Right lobe of liver (tissue), 6 donors: ENCODE measurements around the gene ENO1. TPM values are rescaled to one million over a fixed set of nuclear protein-coding genes. Genes with fewer than 3 reads are reported as not detected.

Experiments
- ATAC-seq, 4 donors: fragments of 200-7000 bp; cut with Tn5 transposase; one replicate each; pipeline ENCODE4 v1.9.1; 2020; ENCODE audit warnings: mild to moderate bottlenecking in 4 of 4, moderate library complexity in 4 of 4
- DNase-seq, 3 donors: peaks; one replicate each; pipeline ENCODE4 v3.0.0-alpha.2; 2020
- H3K27ac ChIP-seq, 3 donors: fragments of 200-600 bp; one replicate each; pipeline ENCODE4 v1.8.0; 2022
- H3K27me3 ChIP-seq, 2 donors: fragments of 200-600 bp; one replicate each; pipeline ENCODE4 v1.8.0; 2022
- H3K36me3 ChIP-seq, 4 donors: fragments of 200-600 bp; sonication (generic) in 1 of 4; one replicate each; pipeline versions ENCODE4 v1.5.1 to v1.8.0; 2017 to 2022; ENCODE audit warnings: control low read depth in 1 of 4
- H3K4me1 ChIP-seq, 4 donors: fragments of 200-600 bp; sonication (generic) in 1 of 4; one replicate each; pipeline versions ENCODE4 v1.5.1 to v1.8.0; 2017 to 2022; ENCODE audit warnings: control low read depth in 1 of 4
- H3K4me3 ChIP-seq, 3 donors: fragments of 200-600 bp; one replicate each; pipeline ENCODE4 v1.8.0; 2022
- H3K9me3 ChIP-seq, 4 donors: fragments of 200-600 bp; sonication (generic) in 1 of 4; one replicate each; pipeline versions ENCODE4 v1.5.1 to v1.8.0; 2017 to 2022; ENCODE audit warnings: control low read depth in 1 of 4
- POLR2A ChIP-seq: fragments of 450-650 bp; IDR thresholded peaks from one replicate; pipeline ENCODE4 v1.6.1; 2017; ENCODE audit warnings: antibody characterized with exemption, mild to moderate bottlenecking
- WGBS: methylation state at CpG from one replicate; pipeline ENCODE4 v1.1.6; 2018; ENCODE audit warnings: low coverage, low lambda C conversion rate; ENCODE audit not compliant: insufficient coverage; ENCODE audit errors: missing lambda C conversion rate; 5-methylcytosine and 5-hydroxymethylcytosine counted together
- intact Hi-C, 2 donors: fragments of 100-400 bp; cut with DNase I; formaldehyde crosslinking; loops; one replicate each; pipeline versions ENCODE4 v1.11.2 to v1.14.1; 2022
- total RNA-seq, 6 experiments: library from RNA; depleted of rRNA in 2 of 6; stranded (reverse); fragments of >200 nt in 2 of 6; fragmentation: NEBNext Ultra II Directional in 3 of 6; extraction: Animal tissue kit (Norgen Biotek cat#: 25700) in 3 of 6; gene quantifications; one replicate each; pipeline versions ENCODE4 v1.1.0 to v1.2.4, GENCODE V29; 2016 to 2023
- TF ChIP-seq, protein P1 (sequence below), 4 donors: fragments of 200-600 bp in 3 of 4; fragments of 450-650 bp in 1 of 4; IDR thresholded peaks; one replicate each; pipeline versions ENCODE4 v1.5.1 to v1.8.0; 2016 to 2022; ENCODE audit warnings: antibody characterized with exemption in 4 of 4, mild to moderate bottlenecking in 2 of 4
- donor health status: DM: no; HTN: yes; CAD: no.
- donor health status: DM: no; HTN: no; CAD: no.
- donor health status: DM: no; HTN: no; CAD: no.
- donor health status: DM: no; HTN: yes; CAD: no.
- donor health status: DM: no; HTN: yes; CAD: no.

ENO1 gene
- total RNA-seq, 6 experiments from 2014 or later: 314 to 792 (median 539) TPM

DNA sequence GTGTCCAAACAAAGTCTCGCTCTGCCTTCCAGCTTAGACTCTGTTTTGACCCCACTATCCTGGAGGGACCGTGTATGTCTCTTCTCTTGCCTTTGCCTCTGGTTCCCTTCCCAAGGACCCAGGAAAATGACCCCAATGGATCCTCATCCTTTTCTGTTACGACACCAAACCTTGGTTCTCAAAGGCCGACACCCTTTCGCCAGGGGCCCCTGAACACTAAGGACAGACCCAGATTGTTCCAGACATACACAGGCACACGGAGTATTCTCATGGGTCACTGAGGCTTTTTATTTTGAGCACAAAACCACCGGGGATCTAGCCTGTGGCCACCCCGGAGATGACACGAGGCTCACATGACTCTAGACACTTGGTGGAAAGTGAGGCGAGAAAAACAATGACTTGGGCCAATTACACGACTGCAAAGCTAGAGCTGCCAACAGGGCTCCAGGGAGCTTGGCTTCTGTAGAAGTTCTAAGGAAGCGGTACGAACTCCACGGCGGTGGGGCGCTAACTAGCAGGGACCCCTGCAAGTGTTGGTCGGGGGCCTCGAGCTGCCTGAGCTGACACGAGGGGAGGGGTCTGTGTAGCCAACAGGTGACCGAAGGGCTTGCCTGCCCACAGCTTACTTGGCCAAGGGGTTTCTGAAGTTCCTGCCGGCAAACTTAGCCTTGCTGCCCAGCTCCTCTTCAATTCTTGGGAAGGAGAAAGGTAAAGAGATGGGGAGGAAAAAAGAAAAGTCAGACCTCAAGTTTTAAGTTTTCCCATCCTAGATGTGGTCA lies 17.6 kb downstream of the ENO1 start:
- H3K27ac ChIP-seq: no peak overlapping the region
- 93% methylated on average over 14 of the region's 21 CpGs for WGBS
- intact Hi-C loops: no loop called here

DNA sequence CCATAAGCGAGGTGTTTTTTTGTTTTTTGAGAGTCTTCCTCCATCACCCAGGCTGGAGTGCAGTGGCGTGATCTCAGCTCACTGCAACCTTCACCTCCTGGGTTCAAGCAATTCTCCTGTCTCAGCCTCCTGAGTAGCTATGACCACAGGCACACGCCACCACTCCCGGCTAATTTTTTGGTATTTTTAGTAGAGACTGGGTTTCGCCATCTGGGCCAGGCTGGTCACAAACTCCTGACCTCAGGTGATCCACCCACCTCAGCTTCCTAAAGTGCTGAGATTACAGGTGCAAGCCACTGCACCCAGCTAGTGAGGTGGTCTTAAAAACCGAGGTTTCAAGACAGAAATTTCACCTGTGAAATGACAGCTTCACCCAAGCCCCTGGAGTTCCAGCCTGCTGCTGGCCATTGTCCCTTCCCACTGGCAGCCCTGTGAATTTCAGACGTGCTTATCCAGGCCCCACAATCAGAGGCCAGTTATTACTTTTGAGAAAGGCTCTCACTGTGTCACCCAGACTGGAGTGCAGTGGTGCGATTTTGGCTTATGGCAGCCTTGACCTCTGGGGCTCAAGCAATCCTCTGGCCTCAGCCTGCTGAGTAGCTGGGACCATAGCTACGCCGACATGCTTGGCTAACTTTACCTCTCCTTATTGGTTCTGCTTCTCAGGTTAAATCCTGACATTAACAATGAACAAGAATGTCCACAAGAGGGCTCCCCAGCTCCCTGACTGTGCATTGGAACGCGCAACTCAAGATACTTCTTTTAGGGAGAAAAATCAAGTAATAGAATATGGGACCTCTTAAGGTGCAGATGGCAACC lies 19.4 kb downstream of the ENO1 start:
- no peak overlapping the region for H3K4me3 ChIP-seq
- no peaks in the 10 kb centered on the region for H3K27me3 ChIP-seq
- TF ChIP-seq, protein P1, sequence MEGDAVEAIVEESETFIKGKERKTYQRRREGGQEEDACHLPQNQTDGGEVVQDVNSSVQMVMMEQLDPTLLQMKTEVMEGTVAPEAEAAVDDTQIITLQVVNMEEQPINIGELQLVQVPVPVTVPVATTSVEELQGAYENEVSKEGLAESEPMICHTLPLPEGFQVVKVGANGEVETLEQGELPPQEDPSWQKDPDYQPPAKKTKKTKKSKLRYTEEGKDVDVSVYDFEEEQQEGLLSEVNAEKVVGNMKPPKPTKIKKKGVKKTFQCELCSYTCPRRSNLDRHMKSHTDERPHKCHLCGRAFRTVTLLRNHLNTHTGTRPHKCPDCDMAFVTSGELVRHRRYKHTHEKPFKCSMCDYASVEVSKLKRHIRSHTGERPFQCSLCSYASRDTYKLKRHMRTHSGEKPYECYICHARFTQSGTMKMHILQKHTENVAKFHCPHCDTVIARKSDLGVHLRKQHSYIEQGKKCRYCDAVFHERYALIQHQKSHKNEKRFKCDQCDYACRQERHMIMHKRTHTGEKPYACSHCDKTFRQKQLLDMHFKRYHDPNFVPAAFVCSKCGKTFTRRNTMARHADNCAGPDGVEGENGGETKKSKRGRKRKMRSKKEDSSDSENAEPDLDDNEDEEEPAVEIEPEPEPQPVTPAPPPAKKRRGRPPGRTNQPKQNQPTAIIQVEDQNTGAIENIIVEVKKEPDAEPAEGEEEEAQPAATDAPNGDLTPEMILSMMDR (IDR thresholded peaks at IDR 0.05): peak; percentile 41 to 63 (median 52)
- no peak for TF ChIP-seq POLR2A
- H3K9me3 ChIP-seq: no peaks in the 10 kb centered on the region
- ATAC-seq (peak; percentile 15 to 44 (median 39)), DNase-seq (no peak)
- intact Hi-C loops: no loop called here
- H3K36me3 ChIP-seq: peaks cover 19 to 58% (median 35%) of the 10 kb centered on the region in 4 donors
- WGBS: 61% methylated on average over 9 of the region's 12 CpGs
- peak overlapping the region in 1 of 3 donors; percentile 0 for H3K27ac ChIP-seq
- peaks cover 0 to 39% (median 4%) of the 10 kb centered on the region in 4 donors for H3K4me1 ChIP-seq

More for the DNA sequence above, 17.6 kb downstream of the ENO1 start:
- no peak for DNase-seq
- H3K4me1 ChIP-seq: peaks cover 0 to 29% (median 1%) of the 10 kb centered on the region in 4 donors
- no peaks in the 10 kb centered on the region for H3K9me3 ChIP-seq
- H3K27me3 ChIP-seq: no peaks in the 10 kb centered on the region
- H3K36me3 ChIP-seq: peaks cover 33 to 77% (median 51%) of the 10 kb centered on the region in 4 donors
- H3K4me3 ChIP-seq: no peak overlapping the region
- no peak for ATAC-seq
- TF ChIP-seq, protein P1 (IDR thresholded peaks at IDR 0.05): no peak
- no peak for TF ChIP-seq POLR2A

DNA sequence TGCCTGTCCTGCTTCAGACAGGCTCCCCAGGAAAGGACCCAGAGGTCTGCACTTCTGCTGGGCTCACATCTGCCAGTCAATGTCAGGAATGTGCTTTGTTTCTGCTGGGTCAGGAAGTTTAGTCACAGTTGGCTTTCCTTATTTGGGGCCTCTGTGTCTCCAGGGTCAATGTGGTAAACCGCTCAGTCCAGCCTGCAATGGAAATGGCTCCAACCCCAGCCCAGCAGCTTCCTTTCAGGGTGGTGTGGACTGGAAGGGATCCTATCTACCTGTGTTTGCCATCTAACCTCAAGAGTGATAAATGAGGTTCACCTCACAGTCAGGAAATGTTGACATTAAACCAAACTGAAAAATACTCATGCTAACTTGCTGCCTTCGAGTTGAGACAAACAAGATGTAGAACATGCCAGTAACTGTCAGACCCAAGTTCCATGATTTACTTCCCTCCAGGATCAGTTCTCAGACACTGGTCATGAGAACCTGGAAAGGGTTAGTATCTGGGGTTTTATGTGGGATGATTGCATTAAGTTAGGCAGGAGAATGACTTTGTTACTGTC lies 20.3 kb downstream of the ENO1 start:
- ATAC-seq (peak; percentile 20 to 60 (median 46)), DNase-seq (no peak)
- H3K36me3 ChIP-seq: peaks cover 11 to 49% (median 26%) of the 10 kb centered on the region in 4 donors
- peaks cover 0 to 42% (median 5%) of the 10 kb centered on the region in 4 donors for H3K4me1 ChIP-seq
- 18% methylated on average over 1 of the region's 2 CpGs for WGBS
- peak overlapping the region in 1 of 3 donors; percentile 31 for H3K27ac ChIP-seq
- intact Hi-C loops: no loop called here
- no peak overlapping the region for H3K4me3 ChIP-seq
- no peaks in the 10 kb centered on the region for H3K27me3 ChIP-seq
- TF ChIP-seq POLR2A: no peak
- TF ChIP-seq, protein P1 (IDR thresholded peaks at IDR 0.05): no peak
- no peaks in the 10 kb centered on the region for H3K9me3 ChIP-seq

DNA sequence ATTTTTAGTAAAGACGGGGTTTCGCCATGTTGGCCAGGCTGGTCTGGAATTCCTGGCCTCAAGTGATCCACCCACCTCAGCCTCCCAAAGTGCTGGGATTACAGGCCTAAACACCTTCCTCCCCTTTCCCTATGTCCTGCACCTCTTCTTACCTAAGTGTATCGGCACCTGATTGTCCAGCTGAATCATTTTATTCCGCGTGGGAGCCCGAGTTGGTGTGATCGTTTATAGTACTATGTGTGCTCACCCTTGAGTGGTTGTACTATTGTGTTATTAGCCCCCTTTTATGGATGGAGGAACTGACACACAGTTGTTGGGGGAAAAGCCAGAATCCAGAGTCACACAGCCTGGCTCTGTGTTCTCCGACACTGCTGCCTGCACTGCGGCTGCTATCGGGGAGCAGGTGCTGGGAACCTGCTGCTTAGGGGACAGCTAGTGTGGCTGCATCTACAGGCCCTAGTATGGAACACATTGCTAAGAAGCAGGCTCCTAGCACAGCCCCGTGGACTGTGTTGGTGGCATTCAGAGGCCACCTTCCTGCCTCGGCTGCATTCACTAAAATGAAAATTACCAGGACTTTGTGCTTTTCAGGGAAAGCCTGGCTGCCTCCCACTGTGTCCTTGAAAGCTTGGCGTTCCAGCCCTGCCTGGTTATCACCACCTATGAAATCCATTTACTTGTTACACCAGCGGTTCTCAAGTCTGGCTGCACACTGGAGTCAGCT lies 21.6 kb downstream of the ENO1 start:
- Histone ChIP-seq H3K27ac (peak overlapping the region in 1 of 3 donors; percentile 31), H3K36me3 (peaks cover 5 to 36% (median 17%) of the 10 kb centered on the region in 4 donors), H3K4me1 (peaks cover 0 to 42% (median 5%) of the 10 kb centered on the region in 4 donors), H3K9me3 (no peaks in the 10 kb centered on the region), H3K4me3 (no peak overlapping the region), H3K27me3 (no peaks in the 10 kb centered on the region)
- intact Hi-C loops: no loop called here
- ATAC-seq (peak in 2 of 4 donors; percentile 7 to 49), DNase-seq (no peak)
- WGBS: 81% methylated on average over 9 of the region's 14 CpGs
- TF ChIP-seq, protein P1 (IDR thresholded peaks at IDR 0.05): no peak
- TF ChIP-seq POLR2A: no peak
